AG04449 (cell line): ENCODE data around the gene QRICH2.

Source experiments
- CTCF ChIA-PET: fragments of 350-600 bp; formaldehyde crosslinking; extraction: SDS; loops from one replicate; lab custom pipeline; 2021; ENCODE audit warnings: antibody characterized with exemption; lab: Yijun Ruan, JAX
- POLR2A ChIA-PET: fragments of 400-600, 350-600 bp; formaldehyde crosslinking; extraction: SDS; loops from one replicate; lab custom pipeline; 2020; ENCODE audit warnings: antibody characterized with exemption, inconsistent platforms; lab: Yijun Ruan, JAX
- DNase-seq: peaks from one replicate; pipeline ENCODE4 v3.0.0-alpha.2; 2010; ENCODE audit warnings: low read depth, low spot score
- H3K4me3 ChIP-seq: 2 replicates; pipeline ENCODE4 v1.5.1; 2011; ENCODE audit warnings: low read depth, mild to moderate bottlenecking, control low read depth, low read length
- CTCF ChIP-seq: IDR thresholded peaks from one replicate; pipeline ENCODE4 v1.5.1; 2011; ENCODE audit warnings: mild to moderate bottlenecking, moderate library complexity, low read length, control low read depth, inconsistent platforms; ENCODE audit not compliant: insufficient read depth; ENCODE audit errors: missing control alignments

Gene QRICH2

GRCh38 chr17:76240461-76241203, 67.4 kb downstream of the QRICH2 start, which contains the start of gene RNF157:
TSS of gene RNF157 (minus strand) at chr17:76240493. CDS start at chr17:76240240, 253 bp downstream.
- ChIA-PET CTCF (interaction anchor here (1.0 to 1.4 kb wide), 2 partner anchors 39 to 119 kb away, joined by 3 to 6 read pairs; no protein-coding TSS in a partner anchor), POLR2A (interaction anchor here (1.4 kb wide), 1 partner anchor 24 kb away, joined by 5 read pairs; the partner anchor contains the start of gene UBALD2)
- peak within 1 kb of the TSS; percentile 61 for H3K4me3 ChIP-seq
- no peak for DNase-seq
- no peak for TF ChIP-seq CTCF

DNA sequence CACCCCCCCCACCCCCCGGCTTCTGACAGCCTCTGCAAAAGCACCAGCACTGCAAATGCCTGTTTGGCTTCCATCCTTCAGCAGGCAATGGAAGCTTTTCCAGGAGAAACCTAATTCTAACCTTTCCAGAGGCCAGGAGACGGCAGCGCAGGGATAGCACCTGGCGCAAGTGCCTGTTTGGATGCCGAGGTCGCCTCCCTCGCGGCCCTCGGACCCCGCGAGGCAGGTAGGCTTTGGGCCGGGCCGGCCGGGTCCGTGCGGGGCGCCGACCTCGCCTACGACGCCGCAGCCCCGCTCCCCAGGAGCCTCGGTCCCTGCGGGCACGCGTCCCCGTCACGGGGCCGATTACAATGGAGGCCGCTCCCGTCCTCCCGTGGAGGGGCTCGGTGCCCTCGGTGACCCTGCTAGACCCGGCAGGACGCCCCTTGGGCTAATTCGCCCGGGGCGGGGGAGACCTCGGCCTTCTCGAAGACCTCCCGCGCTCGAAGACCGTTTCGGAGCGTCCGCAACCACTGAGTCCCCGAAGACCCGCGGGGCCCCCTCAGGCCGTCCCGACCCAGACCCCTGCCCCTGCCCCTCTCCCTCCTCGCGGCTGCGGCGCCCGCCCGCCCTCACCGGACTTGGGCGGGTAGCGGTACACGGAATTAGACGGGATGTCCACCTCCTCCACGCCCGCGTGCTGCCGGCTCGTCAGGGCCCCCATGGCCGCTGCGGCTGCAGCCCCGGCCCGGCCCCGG, 68.4 kb downstream of the QRICH2 start:
- ChIA-PET POLR2A (no interaction called here), CTCF (no interaction called here)
- peak overlapping the region; percentile 39 for H3K4me3 ChIP-seq
- no peak for DNase-seq
- no peak for TF ChIP-seq CTCF

GRCh38 chr17:76238847-76239537, 69.1 kb downstream of the QRICH2 start:
- TF ChIP-seq CTCF: no peak
- DNase-seq: no peak
- ChIA-PET CTCF (interaction anchor here (0.6 to 1.6 kb wide), 5 partner anchors 24 to 104 kb away, joined by 3 to 6 read pairs (median 3); no protein-coding TSS in a partner anchor), POLR2A (no interaction called here)
- H3K4me3 ChIP-seq: no peak overlapping the region; the same call in 1 of the 2 replicates

GRCh38 chr17:76237859-76238313, 70.2 kb downstream of the QRICH2 start:
- TF ChIP-seq CTCF: no peak
- DNase-seq: no peak
- POLR2A ChIA-PET: interaction anchor here (0.6 kb wide), 1 partner anchor 122 kb away, joined by 4 read pairs; no protein-coding TSS in a partner anchor
- H3K4me3 ChIP-seq: no peak overlapping the region
- CTCF ChIA-PET: interaction anchor here (0.7 to 1.6 kb wide), 5 partner anchors 8 to 71 kb away, joined by 3 to 6 read pairs (median 4); no protein-coding TSS in a partner anchor

DNA sequence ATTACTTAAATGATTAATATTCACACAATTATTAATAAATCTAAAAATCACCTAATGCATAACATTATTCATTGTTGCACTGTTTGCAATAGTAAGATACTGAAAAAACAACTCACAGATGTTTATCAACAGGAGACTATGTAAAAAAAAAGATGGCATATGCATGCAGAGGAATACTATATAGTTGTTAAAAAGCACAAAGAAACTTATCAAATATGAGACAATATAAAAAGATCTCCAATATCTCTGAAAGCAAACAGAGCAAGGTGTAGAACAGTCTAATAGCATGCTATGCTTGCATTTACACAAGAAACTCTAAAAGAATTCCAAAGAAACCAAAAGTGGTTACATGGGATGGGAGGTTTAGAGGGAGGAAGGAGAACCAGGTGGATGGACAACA, 71.5 kb downstream of the QRICH2 start:
- CTCF ChIA-PET: interaction anchor here (1.4 kb wide), 1 partner anchor 63 kb away, joined by 3 read pairs; no protein-coding TSS in a partner anchor
- H3K4me3 ChIP-seq: no peak overlapping the region
- DNase-seq: no peak
- no peak for TF ChIP-seq CTCF
- POLR2A ChIA-PET: no interaction called here
